DMS114 treated with DMSO at 0.1 percent for 48 hours (cell line): Measurements from ENCODE around the gene NUDT17.

ENCODE experiments used
- DNase-seq: peaks from one replicate; lab custom pipeline; 2025; ENCODE audit not compliant: unreplicated experiment; lab: John Stamatoyannopoulos, UW

NUDT17 gene

GRCh38 chr1:145846201-145846612 lies 777 bp downstream of the NUDT17 start:
- DNase-seq, result peak; percentile 56

- DNase-seq, result no peak
Observed at GRCh38 chr1:145847827-145848226, 2.4 kb downstream of the NUDT17 start.

GRCh38 chr1:145849356-145850160 lies 4.1 kb downstream of the NUDT17 start:
- no peak for DNase-seq

DNA sequence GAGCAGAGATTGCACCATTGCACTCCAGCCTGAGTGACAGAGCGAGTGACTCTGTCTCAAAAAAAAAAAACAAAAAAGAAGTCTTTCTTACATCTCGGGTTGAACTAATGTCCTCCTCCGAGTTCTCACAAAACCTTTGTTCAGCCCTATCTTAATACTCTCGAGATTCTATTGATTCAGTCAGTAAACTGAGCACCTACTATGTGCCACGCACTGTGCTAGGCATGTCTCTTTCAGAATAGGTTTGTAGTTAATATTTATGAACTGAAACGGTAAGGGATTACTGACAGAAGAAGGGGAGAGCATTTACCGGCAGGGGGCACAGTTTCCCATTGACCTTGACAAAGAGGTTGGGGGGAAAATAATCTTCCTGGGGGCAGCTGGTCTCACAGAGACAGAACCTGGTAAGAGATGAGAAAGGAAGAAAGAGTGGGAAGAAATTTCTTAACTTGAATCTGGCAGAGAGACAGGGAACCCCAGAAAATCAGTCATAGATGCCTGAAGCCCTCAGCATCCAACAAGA lies 10.1 kb downstream of the NUDT17 start:
- DNase-seq, result no peak

DNA sequence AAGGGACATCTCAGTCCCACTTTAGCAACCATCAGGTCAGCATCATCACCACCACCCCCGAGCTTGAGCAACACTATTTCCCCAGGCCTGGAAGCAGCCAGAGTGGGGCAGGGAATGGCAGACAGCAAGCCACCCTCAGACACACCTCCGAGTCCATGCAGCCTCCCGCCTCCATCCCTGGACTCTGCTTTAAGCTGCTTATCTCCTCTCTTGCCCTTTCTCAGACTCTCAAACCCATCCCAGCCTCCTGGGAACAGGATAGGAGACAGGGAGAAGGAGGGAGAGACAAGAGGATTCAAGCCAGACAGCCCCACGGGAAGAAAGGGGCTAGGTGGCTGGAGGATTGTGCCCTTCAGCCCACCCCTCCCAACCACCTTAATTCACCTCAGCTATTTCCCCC lies 11.7 kb downstream of the NUDT17 start:
- no peak for DNase-seq

DNA sequence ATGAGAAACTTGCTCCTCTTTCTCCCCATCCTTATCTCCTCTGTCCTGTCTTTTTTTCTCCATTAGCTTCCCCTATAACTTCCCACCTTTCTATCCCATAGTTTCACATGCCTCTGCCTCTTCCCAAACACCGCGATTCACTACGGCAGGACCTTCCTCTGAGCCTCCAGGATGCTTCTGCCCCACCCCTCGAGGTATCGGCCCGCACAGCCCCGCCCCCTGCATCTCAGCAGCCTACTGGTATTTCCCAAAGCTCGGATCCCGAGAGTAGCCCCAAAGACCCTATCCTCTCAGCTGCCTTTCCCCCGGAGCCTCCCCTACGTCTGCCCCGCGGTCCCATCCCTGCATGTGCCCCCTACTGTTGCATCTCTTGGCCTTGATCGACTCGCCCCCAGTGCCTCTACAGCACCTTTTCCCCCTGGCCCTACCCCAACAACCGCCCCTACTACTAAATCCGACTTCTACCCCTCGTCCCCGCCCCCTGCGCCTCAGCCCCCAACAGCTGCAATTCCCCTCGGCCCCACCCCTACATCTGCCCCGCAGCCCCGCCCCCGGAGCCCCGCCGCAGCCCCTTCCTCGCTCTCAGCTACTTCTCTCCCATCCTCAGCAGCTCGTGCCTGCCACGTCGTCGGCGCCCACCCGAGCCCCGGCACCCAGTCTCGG lies 12.9 kb downstream of the NUDT17 start:
- DNase-seq, result peak; percentile 55

GRCh38 chr1:145858901-145859490 lies 13.6 kb downstream of the NUDT17 start, which contains the start of gene PIAS3:
PIAS3 (minus strand) TSS chr1:145859081; CDS start chr1:145858990, 91 bp downstream.
- peak; percentile 98 for DNase-seq

DNA sequence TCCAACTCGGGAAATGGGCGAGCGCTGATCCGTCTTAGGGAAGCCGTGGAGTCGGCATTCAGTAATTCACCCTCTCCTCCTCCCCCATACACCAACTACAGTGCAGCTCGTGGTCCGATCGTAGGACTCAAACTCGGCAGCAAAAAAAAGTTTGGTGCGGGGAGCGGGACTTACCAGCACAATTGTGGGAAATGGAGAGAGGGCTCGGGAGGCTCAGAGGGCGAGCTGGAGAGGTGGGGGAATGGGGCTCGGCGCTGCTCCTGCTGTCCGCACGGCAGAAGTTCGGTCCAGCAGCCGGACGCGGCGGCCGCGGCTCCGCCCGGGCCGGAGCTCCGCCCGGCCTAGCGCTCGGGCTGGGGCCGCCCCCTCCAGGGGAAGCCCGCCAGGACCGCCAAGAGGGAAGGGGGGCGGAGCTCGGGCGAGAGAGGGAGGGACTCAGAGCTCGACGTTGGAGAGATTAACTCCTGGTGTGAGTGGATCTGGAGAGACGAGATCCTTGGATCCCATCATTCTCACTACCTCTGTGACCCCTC lies 14.1 kb downstream of the NUDT17 start:
- peak; percentile 96 for DNase-seq

GRCh38 chr1:145863282-145864018 lies 18.0 kb downstream of the NUDT17 start:
- DNase-seq, result no peak

DNA sequence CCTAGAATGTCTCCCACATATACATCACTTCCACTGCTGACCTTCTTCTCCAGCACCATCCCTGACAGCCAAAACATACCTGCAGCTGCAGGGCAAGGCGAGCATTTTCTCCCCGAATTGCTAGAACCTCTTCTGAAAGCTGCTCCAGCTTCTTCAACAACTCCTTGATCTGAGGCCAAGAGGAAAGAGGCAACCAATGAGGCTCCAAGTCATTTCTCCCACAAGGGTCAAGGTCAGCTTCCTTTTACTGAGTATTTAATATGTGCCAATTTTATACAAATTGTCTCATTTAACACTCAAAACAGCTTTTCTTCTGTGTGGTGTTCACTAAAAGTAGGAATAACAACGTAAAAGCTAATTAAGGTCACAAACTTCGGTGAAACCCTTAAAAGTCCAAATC lies 22.8 kb downstream of the NUDT17 start:
- no peak for DNase-seq

GRCh38 chr1:145871994-145872924 lies 26.8 kb downstream of the NUDT17 start:
- DNase-seq, result no peak

DNA sequence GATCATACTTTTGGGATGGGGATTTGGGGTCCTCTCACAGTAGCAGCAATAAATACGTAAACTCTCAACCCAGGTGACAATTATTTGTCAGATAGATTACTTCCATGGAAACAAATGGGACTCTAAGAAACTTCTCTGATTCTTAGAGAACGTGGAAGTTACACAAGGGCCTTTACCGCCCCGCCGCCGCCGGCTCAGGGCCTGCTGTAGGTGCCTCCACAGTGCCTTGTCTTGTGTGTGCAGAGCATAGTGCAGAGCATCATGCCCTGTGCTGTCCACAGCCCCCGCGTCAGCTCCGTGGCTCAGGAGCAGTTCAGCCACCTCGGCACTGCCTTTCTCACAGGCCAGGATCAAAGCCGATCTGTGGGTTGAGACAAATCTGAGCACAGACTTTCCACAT lies 29.2 kb downstream of the NUDT17 start:
- DNase-seq, result no peak

DNA sequence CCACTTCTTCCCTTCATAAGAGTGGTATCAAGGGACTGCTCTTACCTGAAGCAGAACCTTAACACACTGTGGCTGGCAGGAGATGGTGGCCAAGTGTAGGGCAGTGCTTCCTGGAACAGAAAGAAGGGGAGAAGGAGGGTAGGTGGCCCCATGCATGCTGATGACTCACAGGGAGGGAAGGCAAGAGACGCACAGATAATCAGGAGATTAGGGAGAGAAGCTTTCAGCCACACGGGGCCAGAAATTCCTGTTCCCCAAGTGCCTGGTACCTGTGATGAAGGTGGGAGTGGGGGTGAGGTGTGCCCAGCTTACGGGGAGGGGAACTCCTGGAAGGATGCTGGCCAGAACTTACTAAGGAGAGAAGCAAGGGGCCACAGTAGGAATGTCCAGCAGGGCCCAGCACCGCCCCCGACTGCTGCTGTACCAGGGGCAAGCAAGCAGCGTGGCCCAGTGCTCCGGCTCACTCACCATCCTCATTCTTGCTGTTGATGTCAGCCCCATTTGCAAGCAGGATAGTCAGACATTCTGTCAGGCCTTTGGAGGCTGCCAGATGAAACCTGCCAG lies 32.6 kb downstream of the NUDT17 start:
- DNase-seq, result no peak

GRCh38 chr1:145878724-145879123 lies 33.3 kb downstream of the NUDT17 start:
- no peak for DNase-seq

DNA sequence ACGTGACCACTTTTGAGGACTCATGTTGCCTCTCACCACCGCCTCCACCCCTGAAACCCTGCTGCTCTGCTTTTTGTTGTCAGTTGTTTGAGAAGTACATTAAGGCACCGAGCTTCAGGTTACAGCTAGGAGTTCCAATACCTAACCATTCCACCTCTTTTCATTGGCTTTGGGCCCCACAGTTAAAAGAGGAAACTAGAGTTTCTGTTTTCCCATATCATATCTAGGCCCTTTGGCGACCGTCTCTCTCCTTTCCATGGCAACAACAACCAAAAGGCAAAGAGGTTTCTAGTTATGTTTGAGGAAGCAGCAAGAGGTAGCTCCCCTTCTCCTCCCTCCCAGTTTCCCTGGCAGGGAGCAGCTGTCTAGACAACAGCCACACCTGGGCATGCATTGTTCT lies 34.3 kb downstream of the NUDT17 start:
- DNase-seq, result no peak

- no peak for DNase-seq
Observed at GRCh38 chr1:145884675-145885074, 39.2 kb downstream of the NUDT17 start.

DNA sequence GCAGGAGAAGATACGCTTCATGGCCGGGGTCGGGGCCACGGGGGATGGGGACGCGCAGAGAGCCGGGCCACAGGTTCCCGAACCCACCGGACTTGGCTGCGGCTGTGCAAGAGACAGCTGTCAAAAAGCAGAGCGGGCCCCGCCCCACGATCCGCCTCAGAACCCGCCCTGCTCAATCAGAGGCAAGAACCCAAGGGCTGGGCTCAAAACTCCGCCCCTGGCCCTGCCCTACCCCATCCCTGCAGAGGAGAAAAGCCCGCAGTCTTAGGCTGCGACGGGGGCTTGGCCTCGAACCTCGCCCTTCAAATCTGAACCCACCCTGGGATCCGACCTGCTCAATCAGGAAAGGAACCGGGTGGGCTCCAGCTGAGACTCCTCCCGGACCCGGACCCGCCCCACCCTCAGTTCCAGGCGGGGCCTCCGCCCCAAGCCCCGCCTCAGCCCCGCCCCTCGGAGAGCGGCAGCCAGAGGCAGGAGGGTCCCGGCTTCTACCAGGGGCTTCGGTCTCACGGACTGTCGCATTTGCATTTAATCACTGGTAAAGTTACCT lies 40.4 kb downstream of the NUDT17 start, which contains the start of gene ANKRD35:
ANKRD35 (minus strand) TSS at position 129 of the 550 bp plus-strand sequence; CDS start at position 21, 108 bp downstream.
- peak; percentile 86 for DNase-seq

DNA sequence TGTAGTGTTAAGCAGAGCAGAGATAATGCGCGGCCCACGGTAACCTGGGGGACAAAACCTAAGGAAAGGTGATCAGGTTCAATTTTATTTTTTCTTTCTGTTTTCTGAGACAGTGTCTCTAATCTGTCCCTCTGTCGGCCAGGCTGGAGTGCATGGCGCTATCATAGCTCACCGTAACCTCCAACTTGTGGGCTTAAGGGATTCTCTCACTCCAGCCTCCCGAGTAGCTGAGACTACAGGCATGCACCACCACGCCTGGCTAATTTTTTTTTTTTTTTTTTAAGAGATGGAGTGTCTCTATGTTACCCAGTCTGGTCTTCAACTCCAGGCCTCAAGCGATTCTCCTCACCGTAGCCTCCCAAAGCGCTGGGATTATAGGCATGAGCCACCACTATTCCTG lies 41.0 kb downstream of the NUDT17 start:
- no peak for DNase-seq

DNA sequence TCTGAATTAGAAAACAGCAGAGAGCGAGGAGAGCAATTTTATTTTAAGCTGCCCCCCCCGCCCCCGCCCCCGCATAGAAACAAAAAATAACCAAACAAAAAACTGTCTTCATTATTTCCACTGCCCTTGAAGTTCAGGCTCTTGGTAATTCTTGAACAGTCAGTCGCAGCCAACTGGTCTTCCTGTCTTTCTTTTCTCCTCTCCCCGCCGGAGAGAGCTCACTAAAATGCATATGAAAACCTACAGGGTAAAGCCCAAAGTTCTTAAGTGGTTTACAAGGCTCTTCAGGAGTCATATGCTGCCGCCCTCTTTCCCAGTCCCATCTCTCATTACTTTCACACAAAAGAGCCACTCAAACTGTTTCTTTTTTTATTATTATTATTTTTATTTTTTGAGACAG lies 41.4 kb downstream of the NUDT17 start:
- DNase-seq, result no peak
